ENCODE measurements around the gene HINT2. TPM values are rescaled to one million over a fixed set of nuclear protein-coding genes. Genes with fewer than 3 reads are reported as not detected.

HINT2 gene
- total RNA-seq, 1 donor from 2014 or later = 21.8 TPM

DNA sequence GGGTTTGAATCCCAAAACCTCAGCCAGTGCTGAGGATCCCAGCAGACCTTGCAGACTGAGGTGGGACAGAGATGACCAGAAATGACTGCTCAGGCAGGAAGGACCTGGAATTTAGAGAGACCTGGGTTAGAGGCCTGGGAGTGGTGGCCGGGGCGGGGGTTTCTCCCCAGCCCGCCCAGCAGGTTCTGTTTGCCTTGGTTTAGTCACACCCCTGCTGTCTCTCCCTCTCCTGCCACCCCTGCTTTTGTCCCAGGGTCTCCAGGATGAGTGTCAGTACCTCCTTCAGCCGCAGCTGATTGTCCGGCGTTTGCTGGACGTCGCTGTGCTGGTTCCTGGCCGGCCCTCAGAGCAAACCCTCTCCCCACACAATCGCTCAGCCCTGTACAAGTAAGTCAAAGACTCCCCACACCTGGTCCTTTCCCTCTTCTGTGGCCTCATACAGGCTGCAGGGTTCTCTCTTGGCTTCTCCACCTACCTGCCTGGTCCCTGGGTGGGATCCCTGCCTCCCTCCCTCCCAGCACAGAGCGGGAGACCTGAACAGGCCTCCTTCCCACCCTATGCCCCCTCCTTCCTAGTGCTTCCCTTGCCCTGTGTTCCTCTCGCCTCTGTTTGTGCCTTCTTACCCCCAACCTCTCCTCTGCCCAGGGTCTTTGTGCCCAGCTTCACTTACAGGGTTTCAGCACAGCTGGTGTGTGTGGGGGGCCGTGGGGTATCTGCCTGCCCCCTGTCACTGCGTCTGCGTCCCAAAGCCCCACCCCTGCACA, 26.2 kb upstream of the HINT2 start:
- H3K9me3 Mint-ChIP-seq = no peaks in the 10 kb centered on the region
- Histone ChIP-seq H3K9me3 (ENCODE audit: low read depth) (no peaks in the 10 kb centered on the region), H4K20me1 (ENCODE audit: low read depth) (peaks cover 12% of the 10 kb centered on the region), H3K4me2 (no peak overlapping the region), H3K4me3 (no peak overlapping the region), H3K36me3 (no peaks in the 10 kb centered on the region), H3K27me3 (peaks cover 15% of the 10 kb centered on the region), H3K79me2 (ENCODE audit: low read depth) (no peaks in the 10 kb centered on the region), H2AFZ (replicated peaks) (no peak overlapping the region), H3K4me1 (peaks cover under 1% of the 10 kb centered on the region), H3K27ac (no peak overlapping the region), H3F3A (ENCODE audit: low read depth) (no peaks in the 10 kb centered on the region), H3K9ac (no peak overlapping the region)
- peaks cover 6% of the 10 kb centered on the region for H3K4me1 Mint-ChIP-seq
- peaks cover 15% of the 10 kb centered on the region for H3K36me3 Mint-ChIP-seq
- DNase-seq (ENCODE audit: low spot score) = no peak
- TF ChIP-seq EZH2 (IDR thresholded peaks at IDR 0.05) = no peak
- H3K27ac Mint-ChIP-seq = no peak overlapping the region
- no peak overlapping the region for H3K4me3 Mint-ChIP-seq
- peaks cover 2% of the 10 kb centered on the region for H3K27me3 Mint-ChIP-seq (ENCODE audit: insufficient read depth, low read depth)

DNA sequence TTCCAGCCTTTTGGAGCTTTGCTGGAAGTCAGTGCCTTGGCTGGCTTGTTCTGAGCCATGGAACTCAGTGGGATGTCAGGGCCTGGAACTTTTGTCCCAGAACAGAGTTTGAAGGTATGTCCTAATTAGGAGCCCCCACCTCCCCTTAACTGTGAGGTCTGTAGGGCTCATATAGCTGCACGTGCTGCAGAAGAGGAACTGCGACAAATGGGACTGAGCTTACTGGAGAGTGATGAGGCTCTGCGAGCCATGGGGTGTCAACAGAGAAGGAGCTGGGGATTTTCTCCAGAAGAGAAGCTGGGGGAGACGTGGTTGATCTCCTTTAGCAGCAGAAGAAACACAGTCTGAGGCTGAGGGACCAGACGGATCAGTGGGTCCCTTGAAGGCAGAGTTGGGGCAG, 25.1 kb upstream of the HINT2 start:
- peak overlapping the region; percentile 6 for H3K27ac Mint-ChIP-seq
- no peak for DNase-seq (ENCODE audit: low spot score)
- no peak overlapping the region for H3K27ac ChIP-seq
- no peak overlapping the region for H2AFZ ChIP-seq (replicated peaks)
- H3K9me3 ChIP-seq (ENCODE audit: low read depth) = no peaks in the 10 kb centered on the region
- H3K27me3 ChIP-seq = peaks cover 4% of the 10 kb centered on the region
- H3K36me3 Mint-ChIP-seq = peaks cover 15% of the 10 kb centered on the region
- no peaks in the 10 kb centered on the region for H3K4me1 ChIP-seq
- no peaks in the 10 kb centered on the region for H3K9me3 Mint-ChIP-seq
- no peaks in the 10 kb centered on the region for H3K79me2 ChIP-seq (ENCODE audit: low read depth)
- H3K4me3 Mint-ChIP-seq = no peak overlapping the region
- H3K4me2 ChIP-seq = no peak overlapping the region
- TF ChIP-seq, protein P1, sequence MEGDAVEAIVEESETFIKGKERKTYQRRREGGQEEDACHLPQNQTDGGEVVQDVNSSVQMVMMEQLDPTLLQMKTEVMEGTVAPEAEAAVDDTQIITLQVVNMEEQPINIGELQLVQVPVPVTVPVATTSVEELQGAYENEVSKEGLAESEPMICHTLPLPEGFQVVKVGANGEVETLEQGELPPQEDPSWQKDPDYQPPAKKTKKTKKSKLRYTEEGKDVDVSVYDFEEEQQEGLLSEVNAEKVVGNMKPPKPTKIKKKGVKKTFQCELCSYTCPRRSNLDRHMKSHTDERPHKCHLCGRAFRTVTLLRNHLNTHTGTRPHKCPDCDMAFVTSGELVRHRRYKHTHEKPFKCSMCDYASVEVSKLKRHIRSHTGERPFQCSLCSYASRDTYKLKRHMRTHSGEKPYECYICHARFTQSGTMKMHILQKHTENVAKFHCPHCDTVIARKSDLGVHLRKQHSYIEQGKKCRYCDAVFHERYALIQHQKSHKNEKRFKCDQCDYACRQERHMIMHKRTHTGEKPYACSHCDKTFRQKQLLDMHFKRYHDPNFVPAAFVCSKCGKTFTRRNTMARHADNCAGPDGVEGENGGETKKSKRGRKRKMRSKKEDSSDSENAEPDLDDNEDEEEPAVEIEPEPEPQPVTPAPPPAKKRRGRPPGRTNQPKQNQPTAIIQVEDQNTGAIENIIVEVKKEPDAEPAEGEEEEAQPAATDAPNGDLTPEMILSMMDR (IDR thresholded peaks at IDR 0.05) = no peak
- TF ChIP-seq EZH2phosphoT487 (IDR thresholded peaks at IDR 0.05) (no peak), EZH2 (IDR thresholded peaks at IDR 0.05) (no peak)
- H3K36me3 ChIP-seq = no peaks in the 10 kb centered on the region
- no peak overlapping the region for H3K4me3 ChIP-seq
- H3K4me1 Mint-ChIP-seq = peaks cover 6% of the 10 kb centered on the region
- H4K20me1 ChIP-seq (ENCODE audit: low read depth) = peaks cover 4% of the 10 kb centered on the region
- no peaks in the 10 kb centered on the region for H3K27me3 Mint-ChIP-seq (ENCODE audit: insufficient read depth, low read depth)
- H3F3A ChIP-seq (ENCODE audit: low read depth) = no peaks in the 10 kb centered on the region
- no peak overlapping the region for H3K9ac ChIP-seq

DNA sequence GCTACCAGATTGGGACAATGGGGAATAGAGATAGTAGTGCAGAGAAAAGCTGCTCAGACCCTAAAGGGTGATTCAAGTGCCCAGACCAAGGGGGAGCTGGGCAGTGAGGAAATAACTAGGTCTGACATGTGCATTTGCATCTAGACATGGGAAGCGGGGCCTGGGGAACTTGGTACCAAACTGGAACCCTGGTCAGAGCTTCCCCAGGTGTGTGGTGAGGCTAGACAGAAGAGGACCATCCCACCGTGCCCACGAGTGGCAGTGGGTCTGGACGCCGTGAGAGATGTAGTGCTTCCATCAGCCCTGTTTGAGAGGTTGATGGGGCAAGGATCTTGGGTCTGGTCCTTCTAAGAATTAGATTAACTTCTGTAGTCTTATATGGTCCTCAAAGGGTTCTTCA, 21.8 kb upstream of the HINT2 start:
- H3K4me3 ChIP-seq = no peak overlapping the region
- no peak for DNase-seq (ENCODE audit: low spot score)
- no peaks in the 10 kb centered on the region for H3K9me3 Mint-ChIP-seq

More for the DNA sequence above, 21.8 kb upstream of the HINT2 start:
- peaks cover 18% of the 10 kb centered on the region for H3K4me1 Mint-ChIP-seq
- peaks cover 2% of the 10 kb centered on the region for H3K27me3 Mint-ChIP-seq (ENCODE audit: insufficient read depth, low read depth)
- peaks cover 4% of the 10 kb centered on the region for H3K36me3 Mint-ChIP-seq
- Histone ChIP-seq H2AFZ (replicated peaks) (no peak overlapping the region), H3K79me2 (ENCODE audit: low read depth) (no peaks in the 10 kb centered on the region), H3K27ac (no peak overlapping the region), H3K4me2 (no peak overlapping the region), H3K9me3 (ENCODE audit: low read depth) (no peaks in the 10 kb centered on the region), H4K20me1 (ENCODE audit: low read depth) (peaks cover 4% of the 10 kb centered on the region), H3K4me1 (no peaks in the 10 kb centered on the region), H3K36me3 (no peaks in the 10 kb centered on the region), H3K27me3 (no peaks in the 10 kb centered on the region), H3K9ac (no peak overlapping the region), H3F3A (ENCODE audit: low read depth) (no peaks in the 10 kb centered on the region)
- no peak for TF ChIP-seq EZH2phosphoT487 (IDR thresholded peaks at IDR 0.05)
- TF ChIP-seq, protein P1 (IDR thresholded peaks at IDR 0.05) = no peak
- no peak for TF ChIP-seq EZH2 (IDR thresholded peaks at IDR 0.05)
- H3K27ac Mint-ChIP-seq = no peak overlapping the region
- H3K4me3 Mint-ChIP-seq = no peak overlapping the region
